Measurements from ENCODE around the gene MAG. TPM values are rescaled to one million over a fixed set of nuclear protein-coding genes. Genes with fewer than 3 reads are reported as not detected.
A peak's percentile ranks its signal among the peaks of the same experiment; 100 is the strongest.

MAG gene
- total RNA-seq, 4 donors from 2014 or later = not detected

- H3K27ac ChIP-seq = no peak overlapping the region
- intact Hi-C loops (cut with DNase I; ENCODE audit: low total_unique reads) (no loop called here), in situ Hi-C loops (cut with MboI; ENCODE audit: low pct_ligation_motif_present in 1 of 4, low pct_unique_long_range_greater_than_20kb in 1 of 4, low sequenced_read_pairs in 3 of 4) (no loop called here)
- H3K9me3 ChIP-seq = no peaks in the 10 kb centered on the region
- DNase-seq = no peak
- H3K4me1 ChIP-seq = no peaks in the 10 kb centered on the region
- no peaks in the 10 kb centered on the region for H3K36me3 ChIP-seq
- WGBS, 2 donors (ENCODE audit: low coverage in 1 of 2) = 62 to 80% methylated on average over 1 to 3 of the region's 3 CpGs
- TF ChIP-seq POLR2AphosphoS5 (IDR thresholded peaks at IDR 0.05) (no peak), EP300 (IDR thresholded peaks at IDR 0.05; ENCODE audit: low read depth) (no peak), CTCF (IDR thresholded peaks at IDR 0.05) (no peak), POLR2A (IDR thresholded peaks at IDR 0.05) (no peak)
- no peak overlapping the region for H3K4me3 ChIP-seq
- peaks cover 32% of the 10 kb centered on the region for H3K27me3 ChIP-seq
These were observed 2.4 kb downstream of the MAG start for GRCh38 chr19:35294328-35294727.

GRCh38 chr19:35294859-35295791, 3.2 kb downstream of the MAG start:
- in situ Hi-C loops (cut with MboI; ENCODE audit: low pct_ligation_motif_present in 1 of 4, low pct_unique_long_range_greater_than_20kb in 1 of 4, low sequenced_read_pairs in 3 of 4) = no loop called here

GRCh38 chr19:35295792-35296462, 4.0 kb downstream of the MAG start:
- DNase-seq = peak; percentile 16
- H3K27ac ChIP-seq = no peak overlapping the region
- H3K4me1 ChIP-seq = no peaks in the 10 kb centered on the region
- in situ Hi-C loops (cut with MboI; ENCODE audit: low pct_ligation_motif_present in 1 of 4, low pct_unique_long_range_greater_than_20kb in 1 of 4, low sequenced_read_pairs in 3 of 4) (no loop called here), intact Hi-C loops (cut with DNase I; ENCODE audit: low total_unique reads) (no loop called here)
- 51 to 55% methylated on average over 5 to 24 of the region's 24 CpGs for WGBS, 2 donors (ENCODE audit: low coverage in 1 of 2)
- H3K9me3 ChIP-seq = no peaks in the 10 kb centered on the region
- TF ChIP-seq CTCF (IDR thresholded peaks at IDR 0.05) = no peak
- TF ChIP-seq POLR2AphosphoS5 (IDR thresholded peaks at IDR 0.05) = no peak
- no peak for TF ChIP-seq POLR2A (IDR thresholded peaks at IDR 0.05)
- no peak for TF ChIP-seq EP300 (IDR thresholded peaks at IDR 0.05; ENCODE audit: low read depth)
- H3K27me3 ChIP-seq = peaks cover 24% of the 10 kb centered on the region
- H3K4me3 ChIP-seq = no peak overlapping the region
- no peaks in the 10 kb centered on the region for H3K36me3 ChIP-seq

More at GRCh38 chr19:35294859-35295791, 3.2 kb downstream of the MAG start:
- Histone ChIP-seq H3K9me3 (no peaks in the 10 kb centered on the region), H3K27me3 (peaks cover 32% of the 10 kb centered on the region), H3K27ac (no peak overlapping the region), H3K4me1 (no peaks in the 10 kb centered on the region), H3K36me3 (no peaks in the 10 kb centered on the region), H3K4me3 (no peak overlapping the region)
- WGBS, 2 donors (ENCODE audit: low coverage in 1 of 2) = 55 to 71% methylated on average over 4 to 25 of the region's 25 CpGs
- intact Hi-C loops (cut with DNase I; ENCODE audit: low total_unique reads) = no loop called here
- TF ChIP-seq POLR2A (IDR thresholded peaks at IDR 0.05) = no peak
- no peak for TF ChIP-seq CTCF (IDR thresholded peaks at IDR 0.05)
- no peak for TF ChIP-seq POLR2AphosphoS5 (IDR thresholded peaks at IDR 0.05)
- TF ChIP-seq EP300 (IDR thresholded peaks at IDR 0.05; ENCODE audit: low read depth) = no peak
- no peak for DNase-seq

Measured in transverse colon (tissue), 4 donors.